ENCODE results near the gene PACS2.

PACS2 gene

DNA sequence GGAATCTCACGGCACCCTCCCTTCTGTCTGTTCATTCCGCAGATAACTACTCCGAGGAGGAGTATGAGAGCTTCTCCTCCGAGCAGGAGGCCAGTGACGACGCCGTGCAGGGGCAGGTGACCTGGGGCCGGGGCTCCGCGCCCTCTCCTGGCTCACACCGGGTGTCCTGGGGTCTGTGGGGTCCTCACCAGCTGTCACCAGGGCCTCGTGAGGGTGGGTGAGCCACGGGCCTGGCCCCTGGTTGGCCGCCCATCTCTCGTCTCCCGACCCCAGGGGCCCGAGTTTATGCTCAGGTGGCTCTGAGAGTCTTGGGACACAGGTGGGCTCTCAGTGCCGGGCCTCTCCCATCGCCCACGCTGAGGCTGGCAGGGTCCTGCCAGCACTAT is 53.5 kb downstream of the PACS2 start:
- no peak overlapping the region for H3K27ac ChIP-seq (ENCODE audit: poor library complexity, severe bottlenecking)
- no peak for ATAC-seq (ENCODE audit: low read depth)
- no peak overlapping the region for H3K4me3 ChIP-seq (ENCODE audit: severe bottlenecking)
- no peaks in the 10 kb centered on the region for H3K27me3 ChIP-seq (ENCODE audit: insufficient read depth, poor library complexity, severe bottlenecking)
- no peaks in the 10 kb centered on the region for H3K4me1 ChIP-seq (ENCODE audit: insufficient read depth, poor library complexity, severe bottlenecking)
- no peaks in the 10 kb centered on the region for H3K36me3 ChIP-seq (ENCODE audit: low read depth)
- TF ChIP-seq, protein P1, sequence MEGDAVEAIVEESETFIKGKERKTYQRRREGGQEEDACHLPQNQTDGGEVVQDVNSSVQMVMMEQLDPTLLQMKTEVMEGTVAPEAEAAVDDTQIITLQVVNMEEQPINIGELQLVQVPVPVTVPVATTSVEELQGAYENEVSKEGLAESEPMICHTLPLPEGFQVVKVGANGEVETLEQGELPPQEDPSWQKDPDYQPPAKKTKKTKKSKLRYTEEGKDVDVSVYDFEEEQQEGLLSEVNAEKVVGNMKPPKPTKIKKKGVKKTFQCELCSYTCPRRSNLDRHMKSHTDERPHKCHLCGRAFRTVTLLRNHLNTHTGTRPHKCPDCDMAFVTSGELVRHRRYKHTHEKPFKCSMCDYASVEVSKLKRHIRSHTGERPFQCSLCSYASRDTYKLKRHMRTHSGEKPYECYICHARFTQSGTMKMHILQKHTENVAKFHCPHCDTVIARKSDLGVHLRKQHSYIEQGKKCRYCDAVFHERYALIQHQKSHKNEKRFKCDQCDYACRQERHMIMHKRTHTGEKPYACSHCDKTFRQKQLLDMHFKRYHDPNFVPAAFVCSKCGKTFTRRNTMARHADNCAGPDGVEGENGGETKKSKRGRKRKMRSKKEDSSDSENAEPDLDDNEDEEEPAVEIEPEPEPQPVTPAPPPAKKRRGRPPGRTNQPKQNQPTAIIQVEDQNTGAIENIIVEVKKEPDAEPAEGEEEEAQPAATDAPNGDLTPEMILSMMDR (IDR thresholded peaks at IDR 0.05; ENCODE audit: poor library complexity, severe bottlenecking): no peak
- DNase-seq (ENCODE audit: low spot score): no peak
- H3K9me3 ChIP-seq (ENCODE audit: severe bottlenecking): no peaks in the 10 kb centered on the region

DNA sequence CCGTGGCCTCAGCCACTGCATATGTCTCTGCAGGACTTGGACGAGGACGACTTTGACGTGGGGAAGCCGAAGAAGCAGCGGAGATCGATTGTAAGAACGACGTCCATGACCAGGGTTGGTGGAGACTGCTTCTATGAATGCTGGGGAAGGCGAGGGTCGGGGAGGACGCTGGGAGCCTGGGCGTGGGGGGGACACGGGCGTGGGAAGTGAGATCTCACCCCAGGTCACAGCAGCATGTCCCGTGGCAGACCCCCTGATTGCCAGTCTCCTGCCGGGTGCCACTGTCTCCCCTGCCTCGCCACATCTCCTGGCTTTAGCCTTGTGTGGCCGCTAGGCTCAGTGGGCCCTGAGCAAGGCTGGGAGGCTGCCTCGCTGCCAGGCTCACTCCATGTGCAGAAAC is 53.9 kb downstream of the PACS2 start:
- TF ChIP-seq, protein P1 (IDR thresholded peaks at IDR 0.05; ENCODE audit: poor library complexity, severe bottlenecking): no peak

GRCh38 chr14:105368910-105369652 is 54.5 kb downstream of the PACS2 start:
- Histone ChIP-seq H3K27me3 (ENCODE audit: insufficient read depth, poor library complexity, severe bottlenecking) (no peaks in the 10 kb centered on the region), H3K27ac (ENCODE audit: poor library complexity, severe bottlenecking) (no peak overlapping the region), H3K4me1 (ENCODE audit: insufficient read depth, poor library complexity, severe bottlenecking) (no peaks in the 10 kb centered on the region), H3K9me3 (ENCODE audit: severe bottlenecking) (no peaks in the 10 kb centered on the region), H3K4me3 (ENCODE audit: severe bottlenecking) (no peak overlapping the region), H3K36me3 (ENCODE audit: low read depth) (no peaks in the 10 kb centered on the region)
- no peak for ATAC-seq (ENCODE audit: low read depth)
- TF ChIP-seq, protein P1 (IDR thresholded peaks at IDR 0.05; ENCODE audit: poor library complexity, severe bottlenecking): no peak
- no peak for DNase-seq (ENCODE audit: low spot score)

More for the DNA sequence above, 53.9 kb downstream of the PACS2 start:
- DNase-seq (ENCODE audit: low spot score) (no peak), ATAC-seq (ENCODE audit: low read depth) (no peak)
- Histone ChIP-seq H3K4me1 (ENCODE audit: insufficient read depth, poor library complexity, severe bottlenecking) (no peaks in the 10 kb centered on the region), H3K9me3 (ENCODE audit: severe bottlenecking) (no peaks in the 10 kb centered on the region), H3K4me3 (ENCODE audit: severe bottlenecking) (no peak overlapping the region), H3K27me3 (ENCODE audit: insufficient read depth, poor library complexity, severe bottlenecking) (no peaks in the 10 kb centered on the region), H3K27ac (ENCODE audit: poor library complexity, severe bottlenecking) (no peak overlapping the region), H3K36me3 (ENCODE audit: low read depth) (no peaks in the 10 kb centered on the region)

DNA sequence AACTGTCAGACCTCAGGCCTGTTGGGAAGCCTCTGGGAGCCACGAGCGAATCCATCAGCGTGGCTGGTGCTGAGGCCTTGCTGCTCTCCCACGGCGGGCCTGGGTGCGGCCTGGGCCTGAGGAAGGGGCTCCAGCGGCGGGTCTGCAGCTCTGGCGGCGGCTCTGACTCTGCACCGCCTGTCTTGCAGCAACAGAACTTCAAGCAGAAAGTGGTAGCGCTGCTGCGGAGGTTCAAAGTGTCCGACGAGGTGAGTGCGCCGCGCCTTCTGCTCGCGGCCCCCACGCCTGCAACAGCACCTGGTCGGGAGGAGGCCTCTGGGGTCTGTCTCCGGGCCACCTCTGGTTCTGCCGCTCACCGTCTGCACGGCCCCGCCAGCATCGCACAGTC is 55.1 kb downstream of the PACS2 start:
- Histone ChIP-seq H3K27me3 (ENCODE audit: insufficient read depth, poor library complexity, severe bottlenecking) (no peaks in the 10 kb centered on the region), H3K4me3 (ENCODE audit: severe bottlenecking) (no peak overlapping the region), H3K36me3 (ENCODE audit: low read depth) (no peaks in the 10 kb centered on the region), H3K9me3 (ENCODE audit: severe bottlenecking) (no peaks in the 10 kb centered on the region), H3K4me1 (ENCODE audit: insufficient read depth, poor library complexity, severe bottlenecking) (no peaks in the 10 kb centered on the region), H3K27ac (ENCODE audit: poor library complexity, severe bottlenecking) (no peak overlapping the region)
- DNase-seq (ENCODE audit: low spot score) (no peak), ATAC-seq (ENCODE audit: low read depth) (no peak)
- TF ChIP-seq, protein P1 (IDR thresholded peaks at IDR 0.05; ENCODE audit: poor library complexity, severe bottlenecking): no peak

GRCh38 chr14:105374389-105374788 is 59.8 kb downstream of the PACS2 start:
- Histone ChIP-seq H3K4me1 (ENCODE audit: insufficient read depth, poor library complexity, severe bottlenecking) (no peaks in the 10 kb centered on the region), H3K9me3 (ENCODE audit: severe bottlenecking) (no peaks in the 10 kb centered on the region), H3K27ac (ENCODE audit: poor library complexity, severe bottlenecking) (no peak overlapping the region), H3K27me3 (ENCODE audit: insufficient read depth, poor library complexity, severe bottlenecking) (no peaks in the 10 kb centered on the region), H3K4me3 (ENCODE audit: severe bottlenecking) (no peak overlapping the region), H3K36me3 (ENCODE audit: low read depth) (no peaks in the 10 kb centered on the region)
- ATAC-seq (ENCODE audit: low read depth) (peak; percentile 75), DNase-seq (ENCODE audit: low spot score) (no peak)
- TF ChIP-seq, protein P1 (IDR thresholded peaks at IDR 0.05; ENCODE audit: poor library complexity, severe bottlenecking): peak; percentile 28

All from RWPE2 (cell line).